Measurements from ENCODE around the gene PTPRG.

Gene PTPRG

DNA sequence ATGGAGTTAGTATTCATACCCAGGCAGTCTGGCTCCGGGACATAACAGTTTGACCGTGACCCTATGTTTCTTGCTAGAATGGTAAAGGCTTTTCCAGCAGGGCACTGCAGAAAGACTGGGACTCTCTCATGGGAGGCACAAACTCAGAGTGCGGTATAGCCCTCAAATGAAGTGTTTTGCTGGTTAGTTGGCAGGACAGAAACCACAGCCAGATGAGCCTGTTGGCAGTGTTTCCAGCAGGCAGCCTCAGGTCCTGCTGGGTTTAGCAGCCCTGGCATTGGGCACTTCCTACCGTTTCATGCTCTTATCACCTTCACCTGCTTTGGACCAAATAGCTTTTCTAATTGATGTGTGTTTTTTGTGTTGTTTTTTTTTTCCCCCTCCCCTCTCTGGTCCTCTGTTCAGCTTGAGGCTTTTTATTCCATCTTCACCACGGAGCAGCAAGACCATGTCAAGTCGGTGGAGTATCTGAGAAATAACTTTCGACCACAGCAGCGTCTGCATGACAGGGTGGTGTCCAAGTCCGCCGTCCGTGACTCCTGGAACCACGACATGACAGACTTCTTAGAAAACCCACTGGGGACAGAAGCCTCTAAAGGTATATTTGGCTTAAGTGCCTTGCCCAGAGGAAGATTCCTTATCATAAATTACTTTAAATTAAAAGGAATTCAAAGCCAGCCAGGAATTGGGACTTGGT is 606.3 kb downstream of the PTPRG start:
- peak; percentile 7 for DNase-seq

DNA sequence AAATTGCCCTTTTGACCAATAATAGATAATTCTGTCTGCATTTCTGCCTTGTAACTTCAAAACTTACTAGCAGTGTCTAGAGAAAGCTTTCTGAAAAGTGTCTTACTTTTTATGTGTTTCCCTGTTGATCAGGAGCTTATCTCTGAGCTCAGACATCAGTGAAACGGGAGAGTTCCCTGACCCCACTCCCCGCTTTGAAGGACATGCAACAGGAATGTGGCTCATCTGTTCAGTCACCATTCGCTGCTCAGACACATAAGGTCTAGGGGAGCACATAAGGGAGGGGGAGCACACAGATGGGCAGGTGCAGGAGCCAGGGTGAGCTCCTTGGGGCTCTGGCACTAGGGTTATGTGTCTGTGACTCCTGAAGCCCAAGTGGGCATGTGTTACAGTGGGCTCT is 607.0 kb downstream of the PTPRG start:
- DNase-seq = no peak

DNA sequence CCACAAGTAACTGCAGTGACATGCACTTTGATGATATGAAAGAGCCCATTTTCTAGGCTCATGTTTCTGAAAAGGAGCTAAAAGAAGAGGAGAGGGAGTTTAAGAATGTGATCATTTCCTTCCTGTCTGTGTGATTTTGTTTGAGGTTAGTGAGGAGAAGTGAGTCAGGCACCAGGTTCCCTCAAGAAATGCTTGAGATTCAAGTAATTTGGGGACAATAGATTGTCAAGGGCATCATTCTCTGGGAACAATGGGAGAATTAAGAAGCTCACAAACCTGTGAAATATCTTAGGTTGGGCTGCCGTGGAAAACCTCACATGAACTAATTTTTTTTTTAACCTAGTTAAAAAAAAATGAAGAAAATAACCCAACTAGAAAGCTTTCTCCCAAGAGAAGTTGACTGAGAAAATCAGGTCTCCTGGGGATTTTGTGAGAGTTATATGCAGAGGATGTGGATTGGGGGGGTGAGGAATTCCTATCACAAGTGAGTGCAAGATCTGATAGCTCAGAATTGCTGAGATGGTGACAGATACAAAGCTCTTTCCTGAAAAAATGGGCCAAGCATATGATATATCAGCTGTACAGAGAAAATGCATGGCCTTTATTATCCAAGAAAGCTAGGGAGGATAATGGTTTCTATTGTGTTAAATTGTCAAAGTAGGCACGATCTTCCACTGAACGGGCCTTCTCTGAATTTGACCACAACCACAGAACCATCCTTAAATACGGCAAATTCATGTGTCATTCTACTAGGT is 608.7 kb downstream of the PTPRG start:
- DNase-seq = peak; percentile 70

DNA sequence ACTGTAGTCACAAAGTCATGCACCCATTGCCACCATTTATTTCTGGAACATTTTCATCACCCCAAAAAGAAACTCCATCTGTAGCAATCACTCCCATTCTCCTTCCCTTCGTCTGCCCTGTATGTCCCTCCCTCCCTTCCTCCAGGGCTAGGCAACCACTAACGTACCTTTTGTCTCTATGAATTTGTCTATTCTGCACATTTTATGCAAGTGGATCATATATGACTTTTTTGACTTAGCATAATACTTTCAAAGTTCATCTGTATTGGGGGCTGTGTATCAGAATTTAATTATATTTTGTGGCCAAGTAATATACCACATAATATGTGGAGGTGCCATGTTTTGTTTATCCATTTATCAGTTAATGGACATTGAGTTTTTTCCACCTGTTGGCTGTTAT is 610.4 kb downstream of the PTPRG start:
- no peak for DNase-seq

DNA sequence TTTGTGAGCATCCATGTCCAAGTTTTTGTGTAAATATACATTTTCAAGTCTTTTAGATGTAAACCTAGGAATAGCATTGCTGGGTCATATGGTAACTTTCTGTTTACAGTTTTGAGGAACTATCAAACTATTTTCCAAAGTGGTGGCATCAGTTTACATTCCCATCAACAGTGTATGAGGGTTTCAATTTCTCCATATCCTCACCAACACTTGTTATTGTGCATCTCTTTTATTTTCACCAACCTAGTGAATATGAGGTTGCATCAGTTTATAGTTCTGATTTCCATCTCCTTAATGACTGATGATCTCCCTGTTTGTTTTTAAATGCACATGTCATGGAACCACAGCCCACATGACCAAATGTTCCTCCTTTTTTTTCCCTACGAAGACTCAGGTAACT is 610.8 kb downstream of the PTPRG start:
- DNase-seq = no peak

DNA sequence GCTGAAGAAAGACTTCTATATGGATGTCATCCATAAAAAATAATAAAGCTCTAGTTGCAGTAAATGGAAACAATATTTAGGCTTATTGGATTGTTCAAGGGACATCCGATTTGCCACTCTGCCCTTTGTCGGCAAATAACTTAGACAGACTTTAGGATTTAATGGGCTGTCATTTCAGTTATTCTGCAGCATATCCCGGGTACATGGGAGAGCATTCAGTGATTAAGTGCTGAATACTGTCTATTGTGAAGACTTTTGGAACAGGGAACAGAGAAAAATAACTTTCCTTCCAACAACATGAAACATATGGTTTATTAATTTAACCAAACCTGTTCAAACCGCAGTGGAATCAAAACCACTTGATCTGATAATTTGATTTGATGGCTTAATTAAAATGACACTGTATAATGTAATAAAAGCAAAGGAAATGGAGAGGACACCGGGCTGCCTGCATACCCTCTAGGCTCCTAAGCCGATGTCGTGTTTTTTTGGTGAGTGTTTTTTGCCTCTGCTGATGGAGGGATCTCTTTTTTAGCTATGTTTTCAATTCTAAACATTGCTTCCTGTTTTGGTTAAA is 612.7 kb downstream of the PTPRG start:
- no peak for DNase-seq

DNA sequence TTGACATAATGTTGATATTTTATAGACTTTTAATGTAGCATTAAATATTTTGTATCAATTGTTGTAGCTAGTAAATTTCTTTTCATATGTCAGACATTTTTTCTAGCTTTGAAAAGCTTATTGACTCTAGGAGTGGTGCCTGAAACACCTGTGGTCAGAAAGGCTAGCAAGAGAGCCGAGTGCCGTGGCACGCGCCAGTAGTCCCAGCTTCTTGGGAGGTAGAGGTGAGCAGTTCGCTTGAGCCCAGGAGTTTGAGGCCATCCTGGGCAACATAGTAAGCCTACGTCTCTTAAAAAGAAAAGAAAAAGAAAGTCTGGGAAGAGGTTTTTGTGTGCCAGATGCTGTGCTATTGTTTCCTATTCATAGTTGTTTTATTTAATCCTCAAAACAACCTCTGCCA is 613.8 kb downstream of the PTPRG start:
- no peak for DNase-seq

DNA sequence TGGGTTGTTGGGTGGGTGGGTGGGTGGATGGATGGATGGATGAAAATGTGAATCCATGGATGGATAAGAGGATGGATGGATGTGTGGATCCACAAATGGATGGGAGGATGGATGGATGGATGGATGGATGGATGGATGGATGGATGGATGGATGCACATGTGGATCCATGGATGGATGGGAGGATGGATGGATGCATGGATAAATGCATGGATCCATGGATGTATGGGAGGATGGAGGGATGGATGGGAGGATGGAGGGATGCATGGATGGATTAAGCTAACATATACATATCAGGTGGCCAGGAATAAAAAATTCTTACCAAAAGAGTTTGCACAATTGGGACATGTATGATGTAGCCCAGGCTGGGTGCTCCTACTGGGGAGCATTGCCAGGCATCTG is 616.7 kb downstream of the PTPRG start:
- DNase-seq = no peak

DNA sequence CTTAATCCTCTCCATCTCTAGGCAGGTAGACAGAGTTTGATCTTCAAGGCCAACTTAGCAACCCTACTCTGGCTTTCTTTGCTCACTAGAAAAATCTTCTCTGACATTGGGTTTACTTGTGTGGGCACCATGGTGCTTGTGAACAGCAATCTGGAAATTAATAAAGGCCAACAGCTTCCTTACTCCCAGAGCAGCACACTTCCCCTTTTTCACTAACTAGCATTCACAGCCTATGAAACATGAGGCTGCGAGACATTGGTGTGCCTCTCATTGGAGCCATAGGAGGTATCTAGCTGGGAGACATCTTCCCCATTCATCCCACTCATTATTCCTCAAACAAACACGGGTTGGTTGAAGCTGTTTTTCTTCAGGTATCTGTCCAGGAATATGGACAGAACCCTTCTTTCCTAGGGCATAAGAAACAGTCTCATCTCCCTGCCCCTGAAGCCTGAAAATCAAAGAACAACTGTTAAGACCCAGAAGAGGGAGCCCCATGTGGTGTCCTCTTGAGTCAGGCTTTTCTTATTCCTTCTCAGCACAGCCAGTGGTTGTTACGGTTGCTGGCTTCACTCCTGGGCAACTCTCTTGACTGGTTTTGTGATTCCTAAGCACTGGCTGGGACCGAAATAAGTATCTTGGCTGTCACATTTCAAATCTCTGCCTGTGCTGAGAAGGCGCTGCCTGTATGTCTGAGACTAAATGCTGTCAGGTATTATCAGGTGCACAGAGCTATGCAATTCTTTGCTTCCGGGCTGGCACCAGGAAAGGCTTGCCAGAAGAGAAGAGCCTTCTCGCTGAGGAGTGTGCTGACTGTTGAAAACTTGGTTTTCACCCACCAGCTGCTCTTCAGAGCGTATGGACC is 617.6 kb downstream of the PTPRG start:
- DNase-seq = no peak

DNA sequence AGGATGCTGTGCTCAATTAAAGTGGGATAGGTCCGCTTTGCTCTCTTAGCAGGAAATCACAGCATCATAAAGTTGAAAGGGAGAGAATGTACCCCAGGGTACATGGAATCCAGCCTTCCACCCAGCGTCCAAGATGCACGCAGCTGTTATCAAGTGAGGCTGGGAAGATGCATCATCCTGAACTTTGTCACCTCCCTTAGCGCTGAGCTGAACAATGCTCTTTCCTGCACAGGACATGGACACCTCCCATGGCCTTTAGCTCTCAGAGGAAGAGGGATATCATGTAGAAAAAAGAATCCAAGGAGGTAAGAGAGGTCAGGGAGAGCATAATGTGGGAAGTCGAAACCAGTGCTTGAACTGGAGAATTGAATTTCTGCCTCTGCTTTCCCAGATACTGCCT is 619.1 kb downstream of the PTPRG start:
- no peak for DNase-seq

DNA sequence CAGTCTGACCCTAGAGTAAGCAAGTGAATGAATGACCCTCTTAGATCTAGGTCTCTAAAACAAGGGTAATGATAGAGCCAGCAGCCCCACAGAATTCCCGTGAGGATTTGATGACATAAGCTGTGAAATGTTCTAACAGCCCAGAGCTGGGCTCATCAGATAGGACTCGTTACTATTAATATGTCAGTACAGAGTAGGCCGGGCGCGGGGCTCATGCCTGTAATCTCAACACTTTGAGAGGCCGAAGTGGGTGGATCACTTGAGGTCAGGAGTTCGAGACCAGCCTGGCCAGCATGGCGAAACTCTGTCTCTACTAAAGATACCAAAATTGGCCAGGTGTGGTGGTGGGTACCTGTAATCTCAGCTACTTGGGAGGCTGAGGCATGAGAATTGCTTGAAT is 621.7 kb downstream of the PTPRG start:
- DNase-seq = no peak

DNA sequence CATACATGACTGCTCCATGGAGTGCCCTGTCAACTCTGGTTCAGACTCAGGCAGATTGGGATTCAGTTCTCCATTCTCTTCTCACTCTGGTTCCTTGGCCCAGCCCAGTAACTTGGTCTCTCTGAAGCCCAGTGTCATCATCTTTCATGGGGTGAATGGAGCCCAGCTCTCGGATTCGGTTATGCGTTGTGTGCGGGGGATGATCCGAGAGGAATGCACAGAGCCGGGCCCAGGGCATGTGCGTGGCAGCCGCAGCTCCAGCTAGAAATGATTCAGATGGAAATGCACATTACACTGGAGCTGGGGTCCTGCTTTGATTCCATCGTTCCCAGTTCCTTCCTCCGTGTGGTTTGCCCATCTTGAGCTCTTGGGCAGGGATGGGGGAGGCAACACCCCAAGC is 622.6 kb downstream of the PTPRG start:
- DNase-seq = no peak

DNA sequence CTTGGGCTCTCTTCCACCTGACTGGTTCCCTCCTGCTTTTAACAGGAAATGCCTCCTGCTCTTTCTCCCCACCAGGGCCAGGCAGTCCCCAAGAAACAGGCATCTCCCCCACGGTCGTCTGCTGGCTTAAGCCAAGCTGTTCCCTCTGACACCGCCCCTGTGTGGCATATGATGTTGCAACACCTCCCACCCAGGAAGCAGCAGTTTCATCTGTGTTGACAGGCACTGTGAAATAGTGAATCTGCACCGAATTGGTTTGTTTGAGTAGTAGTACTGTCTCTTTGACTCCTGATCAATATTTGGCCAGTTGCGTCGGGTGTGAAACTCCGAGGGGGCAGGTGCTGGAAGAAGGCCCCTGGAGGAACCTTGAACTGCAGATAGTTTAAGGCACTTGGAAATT is 623.2 kb downstream of the PTPRG start:
- DNase-seq = no peak

DNA sequence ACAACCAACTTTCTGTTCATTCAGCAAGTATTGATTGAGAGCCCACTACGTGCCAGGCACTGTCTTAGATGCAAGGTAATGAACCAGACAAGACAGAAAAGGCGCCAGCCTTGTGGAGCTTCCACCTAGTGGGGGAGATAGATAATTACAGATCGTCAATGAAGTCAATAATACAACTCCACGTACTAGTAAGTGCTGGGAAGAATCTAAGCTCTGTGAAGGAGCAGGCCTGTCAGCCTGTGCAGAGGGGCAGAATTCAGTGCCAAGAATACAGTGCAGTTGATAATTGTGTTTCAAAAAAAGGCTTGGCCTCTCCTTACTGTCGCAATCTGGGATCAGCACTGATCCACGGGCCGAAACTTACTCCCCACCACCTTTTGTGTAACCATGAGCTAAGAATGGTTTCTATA is 625.7 kb downstream of the PTPRG start:
- peak; percentile 11 for DNase-seq

DNA sequence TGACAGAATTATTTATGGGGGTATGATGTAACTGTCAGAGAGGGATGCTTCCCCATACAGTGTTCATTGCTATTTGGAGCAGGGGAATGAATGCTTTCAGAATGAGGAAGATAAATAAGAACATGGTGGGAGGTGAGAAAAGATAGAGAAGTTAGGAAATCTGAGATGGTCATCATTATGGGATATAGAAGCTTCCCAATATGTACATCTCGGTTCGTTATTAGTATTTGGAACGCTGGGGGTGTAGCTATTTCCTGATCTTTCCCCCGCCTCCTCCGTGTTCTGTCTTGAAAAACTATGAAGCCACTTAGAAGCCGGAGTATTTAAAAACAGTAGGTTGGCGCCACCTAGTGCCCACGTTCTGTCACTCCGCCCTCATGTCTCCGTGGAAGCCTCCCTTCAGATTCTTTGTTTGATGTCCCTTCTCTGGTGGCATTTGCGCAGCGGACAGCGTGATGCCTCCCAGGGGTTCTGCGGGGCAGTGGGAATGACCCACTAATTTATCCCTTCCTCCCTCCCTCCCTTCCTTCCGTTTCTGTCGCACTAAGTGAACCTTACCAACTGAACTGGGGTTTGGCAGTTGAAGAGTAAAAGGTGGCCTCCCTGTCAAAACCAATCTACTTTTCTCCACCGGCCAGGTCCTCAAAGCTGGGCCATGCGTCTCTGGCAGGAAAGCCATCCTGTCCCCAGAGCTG is 627.5 kb downstream of the PTPRG start:
- DNase-seq = peak; percentile 75

DNA sequence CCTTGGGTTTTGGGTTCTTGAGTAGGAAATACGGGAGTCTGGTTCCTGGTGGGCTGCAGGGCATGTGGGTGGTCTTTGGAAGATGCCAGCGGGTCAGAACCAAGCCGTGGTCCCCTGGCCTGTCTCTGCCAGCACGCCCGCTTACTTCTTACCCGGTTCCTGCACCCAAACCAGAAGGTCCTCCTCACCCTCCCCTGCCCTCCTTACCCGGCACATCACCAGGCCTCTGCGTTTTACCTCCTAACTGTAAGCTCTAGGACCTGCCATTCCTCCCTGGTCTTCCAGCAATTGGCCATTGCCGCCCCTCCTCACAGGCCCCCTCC is 628.0 kb downstream of the PTPRG start:
- DNase-seq = no peak

DNA sequence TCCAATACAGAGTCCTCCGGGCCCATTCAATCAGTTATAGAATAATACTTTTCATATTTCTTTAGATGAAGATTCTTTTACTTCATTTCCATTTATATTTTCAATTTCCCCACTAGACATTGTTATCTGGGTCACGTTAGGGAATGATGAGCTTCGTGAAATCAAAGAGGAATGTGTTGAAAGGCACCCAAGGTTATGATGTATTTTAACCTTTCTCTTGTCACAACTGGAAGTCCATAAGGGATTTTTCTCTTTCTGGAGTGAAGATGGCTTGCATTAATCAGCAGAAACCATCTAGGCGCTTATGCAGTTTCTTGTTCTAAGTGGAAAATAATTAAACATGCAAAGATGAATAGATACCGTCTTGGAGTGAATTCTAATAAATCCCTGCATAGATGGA is 631.5 kb downstream of the PTPRG start:
- no peak for DNase-seq

DNA sequence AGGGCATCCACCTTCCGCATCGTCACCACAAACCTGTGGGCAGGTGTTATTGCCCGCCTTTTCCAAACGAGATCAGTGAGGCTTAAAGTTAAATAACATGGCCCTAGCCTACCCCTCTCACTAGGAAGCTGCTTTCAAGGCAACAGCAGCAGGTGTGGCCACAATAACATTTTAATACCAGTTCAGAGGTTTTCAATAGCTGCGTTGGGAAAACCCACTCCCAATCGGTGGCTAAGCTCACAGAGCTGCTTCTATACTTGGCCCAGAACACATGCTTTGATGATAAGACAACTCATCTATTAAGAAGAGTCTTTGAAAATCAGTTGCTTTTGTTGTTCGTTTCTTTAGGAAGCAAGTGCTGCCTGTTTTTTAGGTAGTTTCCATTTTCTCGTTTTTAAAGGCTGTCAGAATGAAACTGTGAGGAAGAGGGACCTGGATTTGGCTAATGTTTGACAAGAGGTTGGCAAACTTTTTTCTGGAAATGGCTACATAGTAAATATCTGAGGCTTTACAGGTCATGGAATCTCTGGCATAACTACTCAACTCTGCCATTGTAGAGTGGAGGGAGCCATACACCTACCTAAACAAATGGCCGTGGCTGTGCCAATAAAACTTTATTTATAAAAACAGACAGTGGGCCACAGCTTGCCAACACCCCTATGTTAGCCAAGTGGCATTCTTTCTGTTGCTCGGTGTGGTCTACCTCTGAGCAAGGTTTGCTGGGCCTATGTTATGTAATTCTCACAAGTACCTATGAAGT is 632.4 kb downstream of the PTPRG start:
- no peak for DNase-seq

DNA sequence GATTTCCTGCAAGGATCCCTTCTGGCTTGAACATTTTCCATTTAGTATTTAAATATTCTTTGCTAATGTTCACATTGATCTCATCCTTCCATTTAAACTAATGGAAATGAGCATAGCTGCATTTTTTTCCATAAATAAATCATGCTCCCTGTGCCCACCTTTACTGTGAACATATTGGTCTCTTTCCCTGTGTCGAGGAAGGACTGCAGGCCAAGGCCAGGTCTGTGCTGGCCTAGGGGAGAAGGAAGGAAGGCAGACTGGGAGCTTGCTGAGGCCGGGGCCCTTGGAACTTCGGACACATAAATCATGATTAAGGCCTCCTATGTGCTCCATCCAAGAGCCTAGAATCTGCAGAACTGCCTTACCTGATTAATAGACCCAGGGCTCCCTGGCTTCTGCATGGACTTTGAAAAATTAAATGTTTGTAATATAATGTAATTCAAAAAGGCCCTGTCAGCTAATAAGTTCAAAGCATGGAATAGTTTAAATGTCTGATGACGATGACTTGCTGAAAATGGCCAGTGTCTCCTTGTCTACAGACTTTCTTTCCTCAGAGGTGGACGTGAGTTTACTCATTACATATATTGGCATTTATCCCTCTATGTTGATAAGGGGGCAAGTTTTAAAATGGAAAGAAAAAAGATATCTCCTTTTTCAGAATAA is 636.1 kb downstream of the PTPRG start:
- no peak for DNase-seq

DNA sequence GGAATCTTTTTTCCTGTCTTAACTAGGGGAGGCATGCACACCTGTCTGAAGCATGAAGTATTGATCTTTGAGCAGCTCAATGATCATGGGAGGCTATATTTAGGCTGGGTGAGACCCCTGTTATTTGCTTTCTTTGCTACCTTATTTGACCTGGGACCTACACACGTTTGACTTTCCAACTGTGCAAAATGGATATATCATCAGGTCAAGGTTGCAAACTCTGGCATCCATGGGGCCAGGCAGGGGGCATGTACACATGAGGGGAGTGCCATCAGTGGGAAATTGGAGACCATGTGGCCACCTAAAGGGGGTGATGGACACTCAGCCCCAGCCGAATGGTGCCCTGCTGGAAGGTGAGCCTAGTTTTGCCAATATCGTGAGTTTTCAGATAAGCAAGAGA is 637.8 kb downstream of the PTPRG start:
- no peak for DNase-seq

DNA sequence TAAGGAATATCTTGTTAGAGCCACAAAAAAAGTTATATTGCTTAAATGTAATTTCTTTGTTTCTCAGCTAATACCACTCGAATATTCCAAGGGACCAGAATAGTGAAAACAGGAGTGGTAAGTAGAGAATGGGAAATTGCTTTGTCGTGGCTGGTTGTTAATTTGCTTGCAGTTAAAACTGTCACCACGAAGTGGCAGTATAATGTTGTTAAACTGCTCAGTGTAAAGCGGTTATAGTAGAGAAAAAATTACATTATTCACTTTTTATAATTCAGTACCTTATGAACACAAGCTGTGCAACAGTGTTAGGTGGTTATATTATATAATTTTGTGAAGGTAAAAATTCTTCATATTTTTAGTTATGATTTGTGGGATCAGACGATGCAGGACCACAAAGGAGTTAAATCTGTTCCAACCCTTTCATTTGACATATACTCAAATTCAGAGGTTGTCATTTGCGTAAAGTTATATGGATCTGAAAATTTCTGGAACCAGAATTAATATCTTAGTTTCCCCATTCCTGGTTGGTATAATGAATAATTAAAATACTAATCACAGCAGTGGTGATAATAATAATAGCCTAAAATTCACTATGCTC is 640.2 kb downstream of the PTPRG start:
- peak; percentile 41 for DNase-seq

Data from fibroblast of skin of back (primary cell).